ENCODE data around the gene TP53.

The TP53 gene

DNA sequence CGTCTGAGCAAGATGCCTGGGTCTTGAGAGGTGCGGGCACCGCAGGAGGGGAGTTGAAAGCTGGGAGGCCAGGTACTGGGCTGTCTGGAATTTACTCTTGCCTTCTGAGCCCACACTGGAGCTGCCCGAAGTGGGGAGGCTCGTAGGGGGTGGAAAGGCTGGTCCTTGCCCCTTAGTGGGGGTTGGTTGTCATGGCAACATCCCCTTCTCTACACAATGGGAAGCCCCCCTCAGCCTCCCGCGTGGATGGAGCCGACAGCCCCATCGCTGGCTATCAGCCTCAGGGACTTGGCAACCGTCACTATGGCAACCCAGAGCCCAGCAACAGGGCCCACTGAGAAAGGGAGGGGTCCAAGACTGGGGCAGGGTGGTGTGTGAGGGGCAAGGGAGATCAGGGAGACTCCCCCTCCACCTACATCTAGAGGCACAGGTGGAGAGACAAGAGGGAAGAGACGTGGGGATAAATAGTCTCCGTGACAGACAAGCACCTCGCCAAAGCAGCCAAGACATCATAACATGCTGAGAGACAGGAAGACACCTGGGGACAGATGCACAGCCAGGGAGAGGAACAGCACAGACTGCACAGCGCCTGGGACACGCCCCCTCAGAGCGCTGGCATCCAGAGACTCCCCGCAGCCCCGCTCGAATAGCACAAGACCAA lies 25.0 kb upstream of the TP53 start:
- DNase-seq (ENCODE audit: low read depth) = no peak
- no peak for TF ChIP-seq CTCF (IDR thresholded peaks at IDR 0.05; ENCODE audit: control insufficient read depth, extremely low read depth, insufficient read depth)

DNA sequence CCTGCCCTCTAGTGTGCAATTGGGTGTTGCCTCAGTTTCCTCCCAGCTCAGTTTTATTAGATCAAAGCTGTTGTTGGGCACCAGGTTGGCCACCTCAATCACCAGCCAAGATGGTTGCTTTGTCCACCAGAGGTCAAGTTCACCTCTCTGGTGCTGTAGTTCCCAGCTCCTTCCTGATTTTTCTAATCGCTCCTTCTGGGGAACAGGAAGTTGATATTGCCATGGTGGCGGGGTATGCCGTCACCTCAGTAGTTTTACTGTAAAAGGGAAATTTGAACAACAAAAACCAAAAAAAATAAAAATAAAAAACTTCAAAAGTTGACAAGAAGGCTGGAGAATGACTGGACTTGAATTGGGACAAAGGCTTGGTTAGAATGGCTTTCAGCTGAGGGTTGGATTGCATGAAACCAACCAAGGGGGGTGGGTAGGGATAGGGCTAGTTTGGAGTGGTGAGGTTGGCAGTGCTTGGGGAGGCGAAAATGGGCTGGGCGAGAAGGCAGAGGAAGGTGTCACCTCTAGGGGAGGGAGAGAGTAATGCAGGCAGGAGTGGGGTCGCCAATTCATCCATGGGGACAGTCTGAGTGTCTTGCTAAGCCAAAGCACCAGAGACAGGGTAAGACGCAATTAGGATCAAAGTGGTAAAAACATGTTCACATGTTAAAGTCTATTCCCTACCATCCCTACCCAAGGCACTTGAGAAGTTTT lies 23.9 kb upstream of the TP53 start:
- H3K4me3 ChIP-seq (ENCODE audit: low read depth, low read length) = no peak overlapping the region
- no peak for DNase-seq (ENCODE audit: low read depth)
- TF ChIP-seq CTCF (IDR thresholded peaks at IDR 0.05; ENCODE audit: control insufficient read depth, extremely low read depth, insufficient read depth) = no peak

More for the DNA sequence above, 25.0 kb upstream of the TP53 start:
- H3K4me3 ChIP-seq (ENCODE audit: low read depth, low read length) = no peak overlapping the region

DNA sequence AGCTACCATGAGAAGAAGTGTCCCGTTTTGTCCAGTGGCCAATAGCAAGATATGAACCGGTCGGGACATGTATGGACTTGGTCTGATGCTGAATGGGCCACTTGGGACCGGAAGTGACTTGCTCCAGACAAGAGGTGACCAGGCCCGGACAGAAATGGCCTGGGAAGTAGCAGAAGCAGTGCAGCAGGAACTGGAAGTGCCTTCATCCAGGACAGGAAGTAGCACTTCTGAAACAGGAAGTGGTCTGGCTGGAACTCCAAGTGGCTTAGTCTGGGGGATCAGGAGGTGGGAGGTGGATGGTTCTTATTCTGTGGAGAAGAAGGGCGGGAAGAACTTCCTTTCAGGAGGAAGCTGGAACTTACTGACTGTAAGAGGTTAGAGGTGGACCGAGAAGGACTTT lies 23.0 kb upstream of the TP53 start:
- DNase-seq (ENCODE audit: low read depth) = no peak
- H3K4me3 ChIP-seq (ENCODE audit: low read depth, low read length) = no peak overlapping the region
- TF ChIP-seq CTCF (IDR thresholded peaks at IDR 0.05; ENCODE audit: control insufficient read depth, extremely low read depth, insufficient read depth) = no peak

- DNase-seq (ENCODE audit: low read depth) = no peak
- TF ChIP-seq CTCF (IDR thresholded peaks at IDR 0.05; ENCODE audit: control insufficient read depth, extremely low read depth, insufficient read depth) = no peak
- H3K4me3 ChIP-seq (ENCODE audit: low read depth, low read length) = no peak overlapping the region
Measured at GRCh38 chr17:7709031-7709430, 21.7 kb upstream of the TP53 start.

DNA sequence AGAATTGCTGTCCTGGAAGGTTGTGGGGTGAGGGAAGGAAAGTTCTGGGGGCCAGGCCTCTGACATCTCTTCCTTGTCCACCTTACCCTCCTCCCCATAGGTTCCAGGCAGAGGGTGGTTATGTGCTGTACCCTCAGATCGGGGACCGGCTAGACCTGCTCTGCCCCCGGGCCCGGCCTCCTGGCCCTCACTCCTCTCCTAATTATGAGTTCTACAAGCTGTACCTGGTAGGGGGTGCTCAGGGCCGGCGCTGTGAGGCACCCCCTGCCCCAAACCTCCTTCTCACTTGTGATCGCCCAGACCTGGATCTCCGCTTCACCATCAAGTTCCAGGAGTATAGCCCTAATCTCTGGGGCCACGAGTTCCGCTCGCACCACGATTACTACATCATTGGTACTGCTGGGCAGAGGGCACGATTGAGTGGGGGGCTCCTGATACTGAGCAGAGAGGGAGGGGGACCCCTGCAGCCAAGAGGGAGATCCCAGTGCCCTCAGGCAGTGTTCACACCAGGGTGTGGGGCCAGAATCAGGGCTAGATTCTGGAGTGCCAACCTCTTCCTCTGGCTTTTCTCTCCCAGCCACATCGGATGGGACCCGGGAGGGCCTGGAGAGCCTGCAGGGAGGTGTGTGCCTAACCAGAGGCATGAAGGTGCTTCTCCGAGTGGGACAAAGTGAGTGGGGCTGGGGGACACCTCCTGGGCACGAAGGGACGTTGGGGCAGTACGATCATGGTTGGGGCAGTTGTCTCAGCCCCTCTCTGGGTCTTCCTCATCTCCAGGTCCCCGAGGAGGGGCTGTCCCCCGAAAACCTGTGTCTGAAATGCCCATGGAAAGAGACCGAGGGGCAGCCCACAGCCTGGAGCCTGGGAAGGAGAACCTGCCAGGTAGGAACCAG lies 20.8 kb upstream of the TP53 start:
- H3K4me3 ChIP-seq (ENCODE audit: low read depth, low read length) = no peak overlapping the region
- no peak for DNase-seq (ENCODE audit: low read depth)
- TF ChIP-seq CTCF (IDR thresholded peaks at IDR 0.05; ENCODE audit: control insufficient read depth, extremely low read depth, insufficient read depth) = no peak

DNA sequence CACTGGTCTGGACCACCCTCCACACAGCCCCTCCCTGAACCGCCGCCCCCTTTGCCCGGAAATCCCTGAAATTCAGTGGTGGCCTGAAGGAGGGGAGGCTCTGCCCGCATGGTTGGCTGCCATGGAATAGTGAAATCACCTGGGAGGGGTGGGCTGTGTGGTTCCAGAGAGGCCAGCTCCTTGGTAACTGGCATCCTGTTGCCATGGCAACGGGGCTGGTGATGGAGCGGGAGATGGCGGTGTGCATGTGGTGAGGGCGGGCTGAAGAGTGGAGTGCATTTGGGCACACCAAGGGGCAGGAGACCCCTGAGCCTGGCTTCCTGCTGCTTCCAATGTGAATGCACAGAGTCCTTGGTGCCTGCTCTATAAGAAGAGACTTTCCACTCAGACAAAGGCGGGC lies 20.2 kb upstream of the TP53 start:
- DNase-seq (ENCODE audit: low read depth) = no peak
- TF ChIP-seq CTCF (IDR thresholded peaks at IDR 0.05; ENCODE audit: control insufficient read depth, extremely low read depth, insufficient read depth) = no peak
- H3K4me3 ChIP-seq (ENCODE audit: low read depth, low read length) = no peak overlapping the region

Measured in LNCaP clone FGC (cell line).